GM12891 (cell line): Measurements from ENCODE around the gene TMCC3.
"Not testable (repeated sequence)": the region's sequence is repeated elsewhere in the genome, so short reads cannot be mapped to it uniquely, and the experiment has no call there.

Source experiments
- DNase-seq: peaks from one replicate; pipeline ENCODE4 v3.0.0; 2011; ENCODE audit warnings: low spot score; ENCODE audit not compliant: insufficient read length
- FAIRE-seq: peaks from 2 replicates; lab custom pipeline; 2011; peaks lifted over from hg19 to GRCh38; lab: Jason Lieb, UNC
- PAX5 ChIP-seq: IDR thresholded peaks from 2 replicates; pipeline ENCODE4 v1.6.1; 2011; ENCODE audit warnings: low read length, moderate library complexity, mild to moderate bottlenecking; ENCODE audit not compliant: insufficient read depth, severe bottlenecking
- POLR2A ChIP-seq: IDR thresholded peaks from 2 replicates; pipeline ENCODE4 v1.6.1; 2011; ENCODE audit warnings: low read depth, low read length, control low read depth
- POLR2AphosphoS5 ChIP-seq: IDR thresholded peaks from 2 replicates; pipeline ENCODE4 v1.6.1; 2011; ENCODE audit warnings: low read depth, low read length, control low read depth
- POU2F2 ChIP-seq: IDR thresholded peaks from 2 replicates; pipeline ENCODE4 v1.6.1; 2011; ENCODE audit warnings: low read depth, mild to moderate bottlenecking, control low read depth, low read length, moderate library complexity
- SPI1 ChIP-seq: IDR thresholded peaks from 2 replicates; pipeline ENCODE4 v1.6.1; 2011; ENCODE audit warnings: low read depth, low read length, control low read depth
- TAF1 ChIP-seq: IDR thresholded peaks from 2 replicates; pipeline ENCODE4 v1.6.1; 2011; ENCODE audit warnings: low read depth, low read length, control low read depth

Gene TMCC3

DNA sequence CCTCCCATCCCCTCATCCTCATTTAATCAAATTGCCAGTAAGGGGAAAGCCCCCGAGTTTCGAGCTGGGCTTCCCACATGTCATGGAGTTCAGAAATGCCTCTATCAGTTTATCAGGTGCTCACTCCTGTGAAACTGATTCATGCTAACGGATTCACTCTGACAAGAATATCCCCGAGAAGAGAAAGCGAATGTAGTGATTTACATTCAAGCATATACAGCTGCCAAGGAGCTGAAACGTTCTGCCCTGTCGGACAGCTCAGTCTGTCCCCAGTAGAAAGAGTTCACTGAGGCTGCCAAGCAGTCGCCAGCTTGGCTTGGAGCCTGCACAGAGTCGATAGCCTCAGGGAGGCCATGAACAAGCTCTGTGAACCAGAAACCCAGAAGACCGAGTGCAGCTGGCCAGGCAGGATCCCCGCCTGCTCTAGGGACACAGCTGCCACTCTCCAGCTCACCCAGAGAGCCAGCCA lies 88.4 kb downstream of the TMCC3 start:
- TF ChIP-seq POLR2A (peak; percentile 56; the same call in 1 of the 2 replicates), POU2F2 (peak; percentile 76), SPI1 (no peak)
- FAIRE-seq: peak; percentile 93
- DNase-seq: no peak

DNA sequence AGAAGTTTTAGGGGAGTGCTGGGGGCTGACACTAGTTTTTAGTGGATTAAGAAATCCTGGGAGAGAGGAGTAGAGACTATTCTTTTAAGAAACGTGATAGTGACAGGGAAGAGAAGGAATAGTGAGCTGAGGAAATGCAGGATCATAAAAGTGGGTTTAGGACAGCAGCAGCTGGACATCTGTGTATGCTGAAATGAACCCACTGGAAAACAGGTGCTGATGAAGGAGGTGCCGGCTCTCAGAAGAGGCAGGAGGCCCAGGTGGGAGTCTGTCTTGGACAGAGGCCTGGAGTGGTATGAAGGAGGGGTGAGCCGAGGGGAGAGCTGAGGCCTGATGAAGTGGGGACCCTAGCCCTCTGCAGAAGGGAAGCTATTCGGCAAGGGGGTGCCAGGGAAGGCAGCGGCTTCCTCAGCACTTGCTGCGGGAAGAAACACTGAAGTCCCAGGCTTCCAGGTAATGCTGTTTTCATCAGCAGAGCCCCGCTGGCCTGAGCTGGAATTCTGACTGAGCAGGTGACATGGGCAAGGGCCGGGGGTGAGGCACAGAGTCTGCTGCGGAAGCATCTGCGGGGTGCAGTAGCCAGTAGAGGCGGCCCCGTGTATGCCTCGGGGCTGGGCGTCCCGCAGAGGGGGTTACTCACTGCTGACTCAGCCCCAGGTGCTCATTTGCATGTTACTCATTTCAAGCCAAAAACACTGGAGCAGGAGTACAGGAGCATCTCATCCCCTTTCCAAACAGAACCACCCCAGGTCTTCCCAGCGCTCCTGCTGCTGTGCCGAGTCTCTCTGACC lies 89.7 kb downstream of the TMCC3 start:
- DNase-seq (peak; percentile 33), FAIRE-seq (peak; percentile 99)
- TF ChIP-seq POLR2A: no peak
- peak; percentile 99 for TF ChIP-seq POU2F2
- no peak for TF ChIP-seq PAX5
- TF ChIP-seq POLR2AphosphoS5: peak; percentile 40; the same call in 1 of the 2 replicates

DNA sequence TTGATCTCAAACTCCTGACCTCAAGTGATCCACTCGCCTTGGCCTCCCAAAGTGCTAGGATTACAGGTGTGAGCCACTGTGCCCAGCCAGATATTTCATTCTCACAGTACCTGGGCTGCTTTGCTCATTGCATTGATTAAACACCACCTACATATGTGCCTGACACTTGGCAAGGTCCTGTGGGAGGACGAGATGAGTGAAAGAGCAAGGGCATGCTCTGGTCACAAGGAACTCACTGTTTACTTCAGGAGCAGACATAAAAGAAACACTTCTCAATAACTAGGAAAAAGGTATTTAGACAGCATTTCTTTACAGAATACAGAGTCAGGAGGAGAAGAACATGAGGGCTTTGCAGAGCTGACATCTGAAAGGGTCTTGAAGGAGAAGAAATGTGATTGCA lies 91.7 kb downstream of the TMCC3 start:
- peak; percentile 58 for FAIRE-seq
- no peak for DNase-seq
- no peak for TF ChIP-seq TAF1
- TF ChIP-seq POU2F2: no peak
- TF ChIP-seq SPI1: no peak
- no peak for TF ChIP-seq PAX5
- TF ChIP-seq POLR2AphosphoS5: no peak
- TF ChIP-seq POLR2A: no peak

GRCh38 chr12:94557746-94558295 lies 92.5 kb downstream of the TMCC3 start:
- FAIRE-seq (no peak), DNase-seq (no peak)
- TF ChIP-seq POU2F2: no peak

GRCh38 chr12:94555687-94556086 lies 94.7 kb downstream of the TMCC3 start:
- FAIRE-seq (no peak), DNase-seq (no peak)
- TF ChIP-seq POLR2A (no peak), SPI1 (no peak), POU2F2 (no peak), POLR2AphosphoS5 (no peak), TAF1 (no peak), PAX5 (no peak)

- DNase-seq (no peak), FAIRE-seq (no peak)
- no peak for TF ChIP-seq SPI1
- TF ChIP-seq POLR2A: no peak
- no peak for TF ChIP-seq TAF1
- TF ChIP-seq POLR2AphosphoS5: no peak
- TF ChIP-seq POU2F2: no peak
- TF ChIP-seq PAX5: no peak
Measured at GRCh38 chr12:94553875-94554274, 96.5 kb downstream of the TMCC3 start.

- no peak for FAIRE-seq
- no peak for DNase-seq
- no peak for TF ChIP-seq POU2F2
- no peak for TF ChIP-seq SPI1
- no peak for TF ChIP-seq POLR2A
- no peak for TF ChIP-seq PAX5
- TF ChIP-seq POLR2AphosphoS5: no peak
- no peak for TF ChIP-seq TAF1
Measured at GRCh38 chr12:94553130-94553519, 97.2 kb downstream of the TMCC3 start.

- TF ChIP-seq POLR2AphosphoS5 (no peak), POLR2A (no peak), SPI1 (no peak), POU2F2 (no peak), TAF1 (no peak), PAX5 (no peak)
- FAIRE-seq (no peak), DNase-seq (no peak)
Measured at GRCh38 chr12:94551810-94552209, 98.5 kb downstream of the TMCC3 start.

- DNase-seq (no peak), FAIRE-seq (no peak)
Measured at GRCh38 chr12:94550964-94551363, 99.4 kb downstream of the TMCC3 start.

GRCh38 chr12:94548833-94549232 lies 101.5 kb downstream of the TMCC3 start:
- FAIRE-seq, DNase-seq: not testable (repeated sequence)

More at GRCh38 chr12:94550964-94551363, 99.4 kb downstream of the TMCC3 start:
- TF ChIP-seq TAF1: no peak
- TF ChIP-seq SPI1: no peak
- TF ChIP-seq POLR2AphosphoS5: no peak
- no peak for TF ChIP-seq POU2F2
- TF ChIP-seq PAX5: no peak
- TF ChIP-seq POLR2A: no peak
